GM19035 (cell line): ENCODE measurements around the gene TMCO1.
"Not testable (repeated sequence)": the region's sequence is repeated elsewhere in the genome, so short reads cannot be mapped to it uniquely, and the experiment has no call there.

ENCODE experiments used
- ATAC-seq: cut with Tn5 transposase; IDR thresholded peaks from one replicate; pipeline ENCODE4 v1.9.1; 2021; ENCODE audit not compliant: unreplicated experiment

Gene TMCO1, protein sequence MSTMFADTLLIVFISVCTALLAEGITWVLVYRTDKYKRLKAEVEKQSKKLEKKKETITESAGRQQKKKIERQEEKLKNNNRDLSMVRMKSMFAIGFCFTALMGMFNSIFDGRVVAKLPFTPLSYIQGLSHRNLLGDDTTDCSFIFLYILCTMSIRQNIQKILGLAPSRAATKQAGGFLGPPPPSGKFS

DNA sequence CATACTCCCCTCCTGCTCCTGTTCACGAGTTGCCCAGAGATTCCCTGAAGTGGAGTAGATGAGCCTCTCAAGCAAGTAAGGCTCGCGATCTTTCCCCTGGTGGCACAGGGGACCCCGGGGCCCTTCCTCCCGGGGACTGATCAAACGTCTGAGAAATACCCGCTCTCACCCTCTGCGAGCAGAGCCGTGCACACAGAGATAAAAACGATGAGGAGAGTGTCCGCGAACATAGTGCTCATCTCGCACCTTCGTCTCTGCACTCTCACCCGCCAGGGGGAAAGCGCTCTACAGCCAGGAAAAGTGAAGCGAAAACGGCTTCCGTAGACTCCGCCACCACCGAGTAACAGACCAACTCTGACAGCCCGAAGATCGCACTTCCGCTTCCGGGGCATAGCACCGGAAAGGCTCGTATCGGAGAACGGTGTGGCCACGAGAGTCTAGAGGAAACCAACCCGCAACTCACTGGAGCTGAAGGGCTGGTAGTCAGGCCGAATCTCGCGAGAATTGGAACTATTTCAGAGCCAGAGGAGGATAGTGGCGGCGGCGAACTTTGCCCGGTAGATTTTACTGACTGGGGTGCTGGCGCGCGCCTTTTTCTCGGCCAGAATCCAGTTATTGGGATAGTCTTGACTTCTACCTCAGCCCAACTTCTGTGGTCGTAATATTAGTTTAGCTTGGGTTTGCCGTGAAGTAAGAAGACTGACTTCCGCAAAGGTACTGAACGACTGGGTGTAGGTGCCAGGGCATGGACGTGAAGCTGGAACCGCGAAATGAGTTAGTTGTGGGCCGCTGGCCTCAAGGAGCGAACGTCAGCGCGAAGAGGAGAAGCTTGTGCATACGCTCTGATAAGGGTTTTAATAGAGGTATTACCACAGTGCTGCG, at the start of gene TMCO1:
Gene TMCO1 (minus strand): TSS at position 356 of the 882 bp plus-strand sequence. CDS start 117 bp downstream, at position 239.
- ATAC-seq: peak; percentile 100

GRCh38 chr1:165816826-165817497, 48.3 kb upstream of the TMCO1 start:
- ATAC-seq: no peak

GRCh38 chr1:165816157-165816556, 47.5 kb upstream of the TMCO1 start:
- no peak for ATAC-seq

- ATAC-seq: no peak
These were observed 47.1 kb upstream of the TMCO1 start for GRCh38 chr1:165815725-165816124.

DNA sequence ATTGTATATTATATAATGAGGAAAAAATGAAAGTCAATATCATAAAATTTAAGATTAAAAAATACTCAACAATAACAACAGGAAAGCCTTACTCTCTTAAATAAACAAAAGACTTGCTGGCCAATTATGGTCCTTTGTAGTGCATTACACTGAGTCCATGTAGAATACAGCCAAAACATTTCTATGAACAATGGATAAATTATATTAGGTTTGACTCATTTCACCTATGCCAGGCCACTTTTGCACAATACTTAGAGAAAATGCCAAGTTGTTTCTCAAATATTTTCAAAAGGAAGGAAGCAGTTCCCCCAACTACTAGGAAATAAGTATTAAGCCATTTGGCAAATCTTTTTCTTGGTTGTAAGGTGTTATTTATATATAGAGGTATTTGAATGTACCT, 38.9 kb upstream of the TMCO1 start:
- no peak for ATAC-seq

- ATAC-seq: not testable (repeated sequence)
These were observed 35.8 kb upstream of the TMCO1 start for GRCh38 chr1:165804513-165804912.

GRCh38 chr1:165799387-165799786, 30.7 kb upstream of the TMCO1 start:
- no peak for ATAC-seq

- ATAC-seq: no peak
These were observed 27.2 kb upstream of the TMCO1 start for GRCh38 chr1:165795894-165796293.

GRCh38 chr1:165793951-165794350, 25.3 kb upstream of the TMCO1 start:
- no peak for ATAC-seq

- no peak for ATAC-seq
These were observed 19.1 kb upstream of the TMCO1 start for GRCh38 chr1:165787741-165788140.

GRCh38 chr1:165783519-165783918, 14.9 kb upstream of the TMCO1 start:
- ATAC-seq: not testable (repeated sequence)

DNA sequence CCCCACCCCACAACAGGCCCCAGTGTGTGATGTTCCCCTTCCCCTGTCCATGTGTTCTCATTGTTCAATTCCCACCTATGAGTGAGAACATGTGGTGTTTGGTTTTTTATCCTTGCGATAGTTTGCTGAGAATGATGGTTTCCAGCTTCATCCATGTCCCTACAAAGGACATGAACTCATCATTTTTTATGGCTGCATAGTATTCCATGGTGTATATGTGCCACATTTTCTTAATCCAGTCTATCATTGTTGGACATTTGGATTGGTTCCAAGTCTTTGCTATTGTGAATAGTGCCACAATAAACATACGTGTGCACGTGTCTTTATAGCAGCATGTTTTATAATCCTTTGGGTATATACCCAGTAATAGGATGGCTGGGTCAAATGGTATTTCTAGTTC, 9.5 kb upstream of the TMCO1 start:
- not testable (repeated sequence) for ATAC-seq

DNA sequence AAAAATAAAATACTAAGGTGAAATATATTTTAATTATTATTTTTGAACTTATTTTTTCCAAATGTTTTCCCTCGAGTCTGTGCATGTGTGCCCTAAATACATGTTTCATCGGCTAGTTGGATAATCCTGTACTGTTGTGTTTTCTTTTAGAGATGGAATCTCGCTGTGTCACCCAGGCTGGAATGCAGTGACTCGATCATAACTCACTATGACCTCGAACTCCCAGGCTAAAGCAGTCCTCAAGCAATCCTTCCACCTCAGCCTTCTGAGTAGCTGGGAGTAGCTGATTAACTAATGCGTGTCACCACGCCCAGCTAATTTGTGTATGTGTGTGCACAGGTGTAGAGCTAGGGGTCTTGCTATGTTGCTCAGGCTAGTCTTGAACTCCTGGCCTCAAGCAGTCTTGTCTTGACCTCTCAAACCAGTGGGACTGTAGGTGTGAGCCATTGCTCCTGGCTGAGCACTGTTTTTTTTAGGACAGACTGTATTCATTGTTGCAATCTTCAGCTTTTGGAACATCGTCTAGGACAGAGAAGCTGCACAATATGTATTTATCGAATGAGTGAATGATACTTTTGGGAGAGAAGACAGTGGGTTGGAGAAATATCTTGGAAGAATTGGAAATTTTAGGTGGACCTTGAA, 4.8 kb upstream of the TMCO1 start:
- no peak for ATAC-seq

GRCh38 chr1:165772739-165773138, 4.1 kb upstream of the TMCO1 start:
- no peak for ATAC-seq

DNA sequence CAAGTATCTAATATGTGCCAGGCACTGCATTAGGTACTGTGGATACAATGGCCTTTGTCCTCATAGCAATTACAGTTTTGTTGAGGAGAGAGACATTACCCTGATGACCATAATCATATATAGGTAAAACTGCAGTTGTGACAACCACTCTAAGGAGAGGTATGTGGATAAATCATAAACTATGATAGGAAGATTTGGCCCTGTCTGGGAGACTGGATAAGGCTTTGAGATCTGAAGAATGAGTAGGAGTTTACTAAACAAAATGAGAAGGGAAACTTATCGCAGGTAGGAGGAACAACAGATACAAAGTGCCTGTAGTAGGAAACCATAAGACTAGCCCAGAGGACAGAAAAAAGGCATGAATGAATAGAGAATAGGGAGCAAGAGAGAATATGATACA, 4.4 kb downstream of the TMCO1 start:
- ATAC-seq: no peak

DNA sequence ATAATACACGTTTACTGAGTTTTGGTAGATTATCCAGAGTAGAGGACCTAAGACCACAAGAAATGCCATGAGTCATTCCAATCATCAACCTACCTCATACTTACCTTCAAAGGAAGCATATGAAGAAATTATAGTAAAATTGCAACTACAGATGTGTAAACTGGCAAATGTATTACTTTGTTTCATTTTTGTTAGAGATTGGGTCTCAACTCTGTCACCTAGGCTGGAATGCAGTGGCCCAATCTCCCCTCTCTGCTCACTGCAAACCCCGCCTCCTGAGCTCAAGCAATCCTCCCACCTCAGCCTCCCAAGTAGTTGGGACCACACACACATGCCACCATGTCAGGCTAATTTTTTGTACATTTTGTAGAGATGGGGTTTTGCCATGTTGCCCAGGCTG, 5.2 kb downstream of the TMCO1 start:
- ATAC-seq: no peak

GRCh38 chr1:165762725-165763124, 5.9 kb downstream of the TMCO1 start:
- no peak for ATAC-seq

GRCh38 chr1:165759095-165759494, 9.6 kb downstream of the TMCO1 start:
- no peak for ATAC-seq

DNA sequence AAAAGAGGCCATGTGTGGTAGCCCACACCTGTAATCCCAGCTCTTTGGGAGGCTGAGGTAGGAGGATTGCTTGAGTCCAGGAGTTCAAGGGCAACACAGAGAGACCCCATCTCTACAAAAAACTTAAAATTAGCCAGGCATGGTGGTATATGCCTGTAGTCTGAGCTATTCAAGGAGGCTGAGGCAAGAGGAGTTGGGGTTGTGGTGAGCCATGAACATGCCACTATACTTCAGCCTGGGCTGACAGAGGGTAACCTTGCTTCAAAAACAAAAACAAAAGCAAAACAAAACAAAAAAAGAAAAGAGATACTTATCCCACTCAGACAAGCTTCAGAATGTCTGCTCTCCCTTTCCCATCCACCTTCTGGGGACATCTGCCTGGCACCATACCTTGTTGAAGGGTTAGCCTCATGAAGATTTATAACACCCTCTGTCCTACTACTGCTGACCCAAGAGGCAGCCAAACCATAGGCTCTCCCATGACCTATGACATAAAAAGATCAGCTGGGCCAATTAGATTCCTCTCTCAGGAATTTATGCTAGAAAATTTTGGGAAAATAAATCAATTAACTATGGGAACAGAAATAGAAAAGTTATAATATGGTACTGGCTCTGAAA, 13.2 kb downstream of the TMCO1 start:
- ATAC-seq: no peak

DNA sequence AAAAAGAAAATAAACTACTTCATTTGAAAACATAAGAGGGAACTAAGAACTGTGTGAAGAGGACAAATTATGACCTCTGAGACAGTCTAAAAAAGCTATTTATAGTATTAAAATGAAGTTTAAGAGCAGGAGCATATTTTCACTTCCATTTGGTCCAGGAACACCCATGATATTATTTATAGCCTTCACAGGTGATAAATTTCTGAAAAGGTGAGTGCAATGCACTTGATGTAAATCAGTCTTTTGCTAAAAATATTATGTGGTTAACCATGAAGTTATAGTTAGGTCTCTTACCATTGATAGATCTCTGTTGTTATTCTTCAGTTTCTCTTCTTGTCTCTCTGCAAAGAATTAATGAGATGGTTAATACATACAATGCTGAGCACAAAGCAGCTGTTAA, 14.7 kb downstream of the TMCO1 start:
- ATAC-seq: peak; percentile 91

DNA sequence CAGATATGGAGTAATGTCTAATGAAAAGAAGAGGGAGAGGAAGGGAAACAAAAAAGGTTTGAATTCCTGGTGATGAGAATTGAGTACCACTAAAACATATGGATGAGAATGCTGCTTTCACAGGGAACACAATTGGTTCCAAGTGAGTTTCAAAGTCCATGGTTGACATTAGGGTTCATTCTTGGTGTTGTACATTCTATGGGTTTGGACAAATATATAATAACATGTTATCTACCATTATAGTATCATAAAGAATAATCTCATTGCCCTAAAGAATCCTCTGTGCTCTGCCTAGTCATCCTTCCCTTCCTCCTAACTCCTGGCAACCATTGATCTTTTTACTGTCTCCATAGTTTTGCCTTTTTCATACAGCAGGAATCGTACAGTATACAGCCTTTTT, 20.1 kb downstream of the TMCO1 start:
- no peak for ATAC-seq
